ENCODE results near the gene GABARAPL2. TPM values are rescaled to one million over a fixed set of nuclear protein-coding genes. Genes with fewer than 3 reads are reported as not detected.
"Not testable (repeated sequence)": the region's sequence is repeated elsewhere in the genome, so short reads cannot be mapped to it uniquely, and the experiment has no call there.

GABARAPL2 gene
- total and polyA plus RNA-seq, 9 donors = 77.9 to 195 (median 109) TPM

GRCh38 chr16:75541236-75541635 lies 24.9 kb upstream of the GABARAPL2 start:
- 88 to 92% (median 90%) methylated on average over 5 of the region's 5 CpGs for WGBS, 3 donors
- DNase-seq = no peak
- H3K36me3 ChIP-seq = no peaks in the 10 kb centered on the region
- TF ChIP-seq CTCF (IDR thresholded peaks at IDR 0.05) = no peak
- no peak for TF ChIP-seq EP300 (IDR thresholded peaks at IDR 0.05)
- no peak for TF ChIP-seq POLR2A (IDR thresholded peaks at IDR 0.05)
- no peaks in the 10 kb centered on the region for H3K9me3 ChIP-seq
- H3K4me3 ChIP-seq = no peak overlapping the region
- H3K4me1 ChIP-seq (ENCODE audit: insufficient read depth) = no peaks in the 10 kb centered on the region
- no peak overlapping the region for H3K27ac ChIP-seq
- intact Hi-C loops (cut with DNase I) = no loop called here
- no peaks in the 10 kb centered on the region for H3K27me3 ChIP-seq

GRCh38 chr16:75542462-75542861 lies 23.7 kb upstream of the GABARAPL2 start:
- H3K27me3 ChIP-seq; H3K27ac ChIP-seq; H3K36me3 ChIP-seq; H3K4me3 ChIP-seq; H3K4me1 ChIP-seq (ENCODE audit: insufficient read depth); intact Hi-C loops (cut with DNase I); DNase-seq; H3K9me3 ChIP-seq: not testable (repeated sequence)
- WGBS, 3 donors = 89 to 96% (median 90%) methylated on average over 8 of the region's 8 CpGs

GRCh38 chr16:75545879-75546278 lies 20.3 kb upstream of the GABARAPL2 start:
- H3K9me3 ChIP-seq; intact Hi-C loops (cut with DNase I); H3K27ac ChIP-seq; H3K4me3 ChIP-seq; H3K36me3 ChIP-seq; H3K27me3 ChIP-seq; H3K4me1 ChIP-seq (ENCODE audit: insufficient read depth); DNase-seq: not testable (repeated sequence)
- WGBS, 3 donors = 67 to 73% methylated on average over 1 of the region's 1 CpG; no CpG with 5 or more reads in 1 of the 3 donors

- Histone ChIP-seq H3K9me3 (no peaks in the 10 kb centered on the region), H3K27me3 (no peaks in the 10 kb centered on the region), H3K4me1 (ENCODE audit: insufficient read depth) (no peaks in the 10 kb centered on the region), H3K36me3 (no peaks in the 10 kb centered on the region), H3K4me3 (no peak overlapping the region), H3K27ac (no peak overlapping the region)
- intact Hi-C loops (cut with DNase I) = no loop called here
- WGBS, 3 donors = 87 to 94% (median 91%) methylated on average over 7 of the region's 7 CpGs
- no peak for DNase-seq
- no peak for TF ChIP-seq EP300 (IDR thresholded peaks at IDR 0.05)
- TF ChIP-seq POLR2A (IDR thresholded peaks at IDR 0.05) = no peak
- no peak for TF ChIP-seq CTCF (IDR thresholded peaks at IDR 0.05)
Observed at GRCh38 chr16:75546293-75546692, 19.9 kb upstream of the GABARAPL2 start.

- H3K27ac ChIP-seq; intact Hi-C loops (cut with DNase I); H3K4me3 ChIP-seq; DNase-seq; H3K36me3 ChIP-seq; H3K4me1 ChIP-seq (ENCODE audit: insufficient read depth); H3K9me3 ChIP-seq; H3K27me3 ChIP-seq: not testable (repeated sequence)
- 95 to 97% (median 97%) methylated on average over 9 of the region's 9 CpGs for WGBS, 3 donors
Observed at GRCh38 chr16:75548456-75548855, 17.7 kb upstream of the GABARAPL2 start.

GRCh38 chr16:75550211-75550662 lies 15.9 kb upstream of the GABARAPL2 start:
- 80 to 91% (median 89%) methylated on average over 7 of the region's 7 CpGs for WGBS, 3 donors
- no peaks in the 10 kb centered on the region for H3K9me3 ChIP-seq
- intact Hi-C loops (cut with DNase I) = no loop called here
- TF ChIP-seq EP300 (IDR thresholded peaks at IDR 0.05) (no peak), POLR2A (IDR thresholded peaks at IDR 0.05) (no peak), CTCF (IDR thresholded peaks at IDR 0.05) (no peak)
- no peak overlapping the region for H3K27ac ChIP-seq
- no peaks in the 10 kb centered on the region for H3K27me3 ChIP-seq
- no peak for DNase-seq
- H3K4me3 ChIP-seq = no peak overlapping the region
- no peaks in the 10 kb centered on the region for H3K4me1 ChIP-seq (ENCODE audit: insufficient read depth)
- no peaks in the 10 kb centered on the region for H3K36me3 ChIP-seq

Measured in ovary (tissue), 9 donors.